HEK293 (cell line): Measurements from ENCODE around the gene FLRT1.

ENCODE experiments used
- CTCF ChIA-PET: fragments of 350-600 bp; formaldehyde crosslinking; extraction: SDS; loops from one replicate; lab custom pipeline; 2021; ENCODE audit warnings: antibody characterized with exemption; lab: Yijun Ruan, JAX
- POLR2A ChIA-PET: fragments of 300-600 bp; formaldehyde crosslinking; extraction: SDS; loops from one replicate; lab custom pipeline; 2020; ENCODE audit warnings: antibody characterized with exemption, inconsistent platforms; lab: Yijun Ruan, JAX
- H3K27ac ChIP-seq: fragments of 200-500 bp; sonication (Bioruptor generic); 2 replicates; pipeline ENCODE4 v1.5.1; 2014; ENCODE audit warnings: low read depth, low read length, control low read depth, inconsistent platforms; ENCODE audit errors: extremely low read depth
- H3K36me3 ChIP-seq, 2 experiments: fragments of 200-500 bp in 1 of 2; sonication (Bioruptor generic) in 1 of 2; 1 replicate in 1 of 2; 2 replicates in 1 of 2; pipeline ENCODE4 v1.5.1; 2014 to 2017; ENCODE audit warnings: inconsistent platforms in 2 of 2, low read length in 2 of 2; ENCODE audit not compliant: control insufficient read depth in 2 of 2, insufficient read depth in 1 of 2
- H3K4me1 ChIP-seq: fragments of 200-500 bp; sonication (Bioruptor generic); 2 replicates; pipeline ENCODE4 v1.5.1; 2014; ENCODE audit warnings: mild to moderate bottlenecking, low read length, inconsistent platforms; ENCODE audit not compliant: control insufficient read depth, insufficient read depth
- H3K4me3 ChIP-seq: 2 replicates; pipeline ENCODE4 v1.5.1; 2011; ENCODE audit warnings: low read depth, mild to moderate bottlenecking, control low read depth, low read length, moderate library complexity
- H3K9me3 ChIP-seq: fragments of 200-500 bp; sonication (Bioruptor generic); 2 replicates; pipeline ENCODE4 v1.5.1; 2014; ENCODE audit warnings: low read depth, low read length, inconsistent platforms; ENCODE audit not compliant: control insufficient read depth, insufficient read depth
- GLI4 ChIP-seq: fragments of 450-650 bp; formaldehyde crosslinking; IDR thresholded peaks from 2 replicates; pipeline ENCODE4 v1.5.1; 2016; ENCODE audit warnings: missing biosample characterization, missing genetic modification characterization
- GLIS1 ChIP-seq: fragments of 450-650 bp; formaldehyde crosslinking; IDR thresholded peaks from 2 replicates; pipeline ENCODE4 v1.5.1; 2016; ENCODE audit warnings: missing biosample characterization, missing genetic modification characterization
- HIC1 ChIP-seq: fragments of 450-650 bp; formaldehyde crosslinking; IDR thresholded peaks from 2 replicates; pipeline ENCODE4 v1.5.1; 2016; ENCODE audit warnings: missing biosample characterization, missing genetic modification characterization
- OVOL3 ChIP-seq: fragments of 450-650 bp; formaldehyde crosslinking; IDR thresholded peaks from 2 replicates; pipeline ENCODE4 v1.5.1; 2016; ENCODE audit warnings: missing biosample characterization, missing genetic modification characterization
- PRDM1 ChIP-seq: fragments of 450-650 bp; formaldehyde crosslinking; IDR thresholded peaks from 2 replicates; pipeline ENCODE4; 2016; ENCODE audit warnings: missing biosample characterization, missing genetic modification characterization
- PRDM10 ChIP-seq: fragments of 450-650 bp; formaldehyde crosslinking; IDR thresholded peaks from 2 replicates; pipeline ENCODE4 v1.5.1; 2016; ENCODE audit warnings: missing biosample characterization, missing genetic modification characterization
- SALL2 ChIP-seq: fragments of 450-650 bp; formaldehyde crosslinking; IDR thresholded peaks from 2 replicates; pipeline ENCODE4 v1.5.0; 2017; ENCODE audit warnings: missing biosample characterization, mild to moderate bottlenecking, missing genetic modification characterization, borderline replicate concordance
- SCRT1 ChIP-seq: fragments of 450-650 bp; formaldehyde crosslinking; IDR thresholded peaks from 2 replicates; pipeline ENCODE4 v1.5.1; 2016; ENCODE audit warnings: missing biosample characterization, missing genetic modification characterization, borderline replicate concordance
- SP2 ChIP-seq: fragments of 450-650 bp; formaldehyde crosslinking; IDR thresholded peaks from 2 replicates; pipeline ENCODE4 v1.5.1; 2016; ENCODE audit warnings: missing biosample characterization, missing genetic modification characterization
- YY2 ChIP-seq: fragments of 450-650 bp; formaldehyde crosslinking; IDR thresholded peaks from 2 replicates; pipeline ENCODE4 v1.5.1; 2016; ENCODE audit warnings: missing biosample characterization, missing genetic modification characterization
- ZBTB48 ChIP-seq: fragments of 450-650 bp; formaldehyde crosslinking; IDR thresholded peaks from 2 replicates; pipeline ENCODE4 v1.5.1; 2016; ENCODE audit warnings: missing biosample characterization, missing genetic modification characterization
- ZBTB6 ChIP-seq: fragments of 450-650 bp; formaldehyde crosslinking; IDR thresholded peaks from 2 replicates; pipeline ENCODE4 v1.5.1; 2017; ENCODE audit warnings: missing biosample characterization, missing genetic modification characterization
- ZNF114 ChIP-seq: fragments of 450-650 bp; formaldehyde crosslinking; IDR thresholded peaks from 2 replicates; pipeline ENCODE4 v1.5.0; 2017; ENCODE audit warnings: missing biosample characterization, missing genetic modification characterization
- ZNF23 ChIP-seq: fragments of 450-650 bp; formaldehyde crosslinking; IDR thresholded peaks from 2 replicates; pipeline ENCODE4 v1.5.1; 2016; ENCODE audit warnings: missing biosample characterization, missing genetic modification characterization, borderline replicate concordance
- ZNF266 ChIP-seq: fragments of 450-650 bp; formaldehyde crosslinking; IDR thresholded peaks from 2 replicates; pipeline ENCODE4 v1.5.1; 2016; ENCODE audit warnings: missing biosample characterization, missing genetic modification characterization, low read depth
- ZNF274 ChIP-seq, 2 experiments: fragments of 200-500 bp in 1 of 2; fragments of 450-650 bp in 1 of 2; sonication (Bioruptor generic) in 1 of 2; formaldehyde crosslinking in 1 of 2; IDR thresholded peaks; 2 replicates each; pipeline versions ENCODE4 v1.5.1 to v1.6.1; 2014 to 2016; ENCODE audit warnings: borderline replicate concordance in 1 of 2, inconsistent platforms in 1 of 2, low read length in 1 of 2, missing biosample characterization in 1 of 2, missing genetic modification characterization in 1 of 2
- ZNF391 ChIP-seq: fragments of 450-650 bp; formaldehyde crosslinking; IDR thresholded peaks from 2 replicates; pipeline ENCODE4 v1.5.1; 2016; ENCODE audit warnings: low read depth, missing biosample characterization, missing genetic modification characterization, borderline replicate concordance
- ZNF394 ChIP-seq: fragments of 450-650 bp; formaldehyde crosslinking; IDR thresholded peaks from 2 replicates; pipeline ENCODE4 v1.5.1; 2016; ENCODE audit warnings: missing biosample characterization, missing genetic modification characterization, mild to moderate bottlenecking, moderate library complexity, borderline replicate concordance
- ZNF654 ChIP-seq: fragments of 450-650 bp; formaldehyde crosslinking; IDR thresholded peaks from 2 replicates; pipeline ENCODE4 v1.5.1; 2016; ENCODE audit warnings: low read depth, missing biosample characterization, missing genetic modification characterization
- ZNF792 ChIP-seq: fragments of 450-650 bp; formaldehyde crosslinking; IDR thresholded peaks from 2 replicates; pipeline ENCODE4 v1.5.1; 2016; ENCODE audit warnings: missing biosample characterization, missing genetic modification characterization
- ZSCAN30 ChIP-seq: fragments of 450-650 bp; IDR thresholded peaks from 2 replicates; pipeline ENCODE4 v1.5.1; 2018; ENCODE audit warnings: missing biosample characterization, mild to moderate bottlenecking, missing genetic modification characterization, moderate library complexity
- TF ChIP-seq, protein P1 (sequence below): fragments of 450-650 bp; formaldehyde crosslinking; IDR thresholded peaks from 2 replicates; pipeline ENCODE4 v1.5.1; 2016; ENCODE audit warnings: missing biosample characterization, missing genetic modification characterization

Gene FLRT1

DNA sequence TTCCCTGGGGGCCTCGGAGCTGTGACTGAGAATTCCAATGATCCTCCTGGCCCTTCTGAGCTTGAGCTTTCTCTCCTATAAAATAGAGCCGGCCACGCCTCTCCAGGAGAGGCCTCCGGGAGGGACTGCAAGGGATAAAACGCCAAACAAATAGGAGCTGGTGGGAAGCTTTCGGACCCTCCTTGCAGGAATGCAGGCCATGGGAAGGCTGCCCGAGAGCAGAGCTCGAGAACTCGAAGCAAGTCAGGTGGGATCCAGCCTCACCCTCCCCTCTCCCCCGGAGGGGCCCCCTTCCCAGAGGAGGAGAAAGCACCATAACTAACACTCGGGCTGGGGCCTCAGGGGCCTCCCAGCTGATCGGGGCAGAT lies 34.6 kb downstream of the FLRT1 start:
- peaks cover 4% of the 10 kb centered on the region; the same call in 1 of the 2 replicates for H3K4me1 ChIP-seq
- H3K27ac ChIP-seq, result no peak overlapping the region
- no peak overlapping the region for H3K4me3 ChIP-seq
- no peak for TF ChIP-seq ZSCAN30 (tag by site-specific recombination)
- peak; percentile 52; the same call in 1 of the 2 replicates for TF ChIP-seq ZBTB6 (tag by site-specific recombination)
- peak; percentile 17; the same call in 1 of the 2 replicates for TF ChIP-seq GLIS1
- TF ChIP-seq GLI4, result no peak
- TF ChIP-seq, protein P1, sequence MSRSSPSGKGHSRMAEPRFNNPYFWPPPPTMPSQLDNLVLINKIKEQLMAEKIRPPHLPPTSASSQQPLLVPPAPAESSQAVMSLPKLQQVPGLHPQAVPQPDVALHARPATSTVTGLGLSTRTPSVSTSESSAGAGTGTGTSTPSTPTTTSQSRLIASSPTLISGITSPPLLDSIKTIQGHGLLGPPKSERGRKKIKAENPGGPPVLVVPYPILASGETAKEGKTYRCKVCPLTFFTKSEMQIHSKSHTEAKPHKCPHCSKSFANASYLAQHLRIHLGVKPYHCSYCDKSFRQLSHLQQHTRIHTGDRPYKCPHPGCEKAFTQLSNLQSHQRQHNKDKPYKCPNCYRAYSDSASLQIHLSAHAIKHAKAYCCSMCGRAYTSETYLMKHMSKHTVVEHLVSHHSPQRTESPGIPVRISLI (tag by site-specific recombination), result no peak
- no peaks in the 10 kb centered on the region for H3K9me3 ChIP-seq
- no peaks in the 10 kb centered on the region for H3K36me3 ChIP-seq
- POLR2A ChIA-PET, result no interaction called here
- CTCF ChIA-PET, result interaction anchor here (0.6 to 1.3 kb wide), 2 partner anchors 15 to 77 kb away, joined by 3 to 4 read pairs; no protein-coding TSS in a partner anchor

DNA sequence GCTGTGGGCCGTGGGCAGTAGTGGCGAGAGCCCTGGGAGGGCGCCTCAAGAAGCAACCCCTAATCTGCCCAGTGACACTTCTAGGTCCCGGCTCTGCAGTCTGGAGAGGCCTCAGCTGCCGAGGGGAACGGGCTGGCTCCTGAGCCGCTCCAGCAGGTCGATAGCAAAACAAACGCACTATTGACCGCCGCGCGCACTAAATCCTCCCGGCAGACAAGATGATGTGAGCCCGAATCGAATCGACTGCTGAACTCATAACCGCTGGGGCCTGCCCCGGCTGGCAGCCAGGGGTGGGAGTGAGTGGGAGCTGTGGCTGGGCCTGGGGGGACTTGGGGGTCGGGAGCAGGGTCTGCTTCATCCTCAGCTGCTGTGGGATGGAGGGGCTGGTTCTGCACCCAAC lies 36.1 kb downstream of the FLRT1 start:
- no peak overlapping the region for H3K4me3 ChIP-seq
- peaks cover 4% of the 10 kb centered on the region; the same call in 1 of the 2 replicates for H3K4me1 ChIP-seq
- no peaks in the 10 kb centered on the region for H3K36me3 ChIP-seq
- H3K9me3 ChIP-seq, result no peaks in the 10 kb centered on the region
- TF ChIP-seq OVOL3 (tag by site-specific recombination), result no peak
- ChIA-PET CTCF (interaction anchor here (0.6 to 0.7 kb wide), 2 partner anchors 42 to 374 kb away, joined by 4 to 5 read pairs; no protein-coding TSS in a partner anchor), POLR2A (no interaction called here)
- H3K27ac ChIP-seq, result no peak overlapping the region

GRCh38 chr11:64072403-64072802 lies 36.7 kb downstream of the FLRT1 start:
- H3K4me1 ChIP-seq, result peaks cover 4% of the 10 kb centered on the region; the same call in 1 of the 2 replicates
- no peak for TF ChIP-seq ZNF654 (tag by site-specific recombination)
- no peak for TF ChIP-seq ZNF274 (IDR thresholded peaks at IDR 0.05; ENCODE audit: low read length)
- TF ChIP-seq ZNF274 (tag by site-specific recombination; IDR thresholded peaks at IDR 0.05; ENCODE audit: borderline replicate concordance), result no peak
- no peak for TF ChIP-seq SCRT1
- no peak for TF ChIP-seq ZNF391
- TF ChIP-seq ZNF394 (tag by site-specific recombination), result no peak
- no peak for TF ChIP-seq PRDM10 (tag by site-specific recombination)
- no peak for TF ChIP-seq PRDM1 (tag by site-specific recombination)
- no peak for TF ChIP-seq SALL2
- no peak for TF ChIP-seq OVOL3 (tag by site-specific recombination)
- TF ChIP-seq HIC1 (tag by site-specific recombination), result no peak
- no peak for TF ChIP-seq ZNF266 (tag by site-specific recombination)
- TF ChIP-seq ZNF792 (tag by site-specific recombination), result no peak
- TF ChIP-seq YY2, result no peak
- TF ChIP-seq ZNF114, result no peak
- no peak for TF ChIP-seq ZBTB48 (tag by site-specific recombination)
- no peak for TF ChIP-seq SP2
- TF ChIP-seq ZNF23, result no peak
- H3K36me3 ChIP-seq, result no peaks in the 10 kb centered on the region
- ChIA-PET CTCF (interaction anchor here (0.6 kb wide), 1 partner anchor 41 kb away, joined by 5 read pairs; no protein-coding TSS in a partner anchor), POLR2A (no interaction called here)
- H3K9me3 ChIP-seq, result no peaks in the 10 kb centered on the region
- no peak overlapping the region for H3K27ac ChIP-seq
- H3K4me3 ChIP-seq, result no peak overlapping the region
